GM10266 (cell line): Measurements from ENCODE around the gene RSPH10B2.
"Not testable (repeated sequence)": the region's sequence is repeated elsewhere in the genome, so short reads cannot be mapped to it uniquely, and the experiment has no call there.

Source experiments
- DNase-seq: peaks from one replicate; pipeline ENCODE4 v3.0.0; 2012; ENCODE audit errors: extremely low spot score
- TF ChIP-seq, protein P1 (sequence below): IDR thresholded peaks from 2 replicates; pipeline ENCODE4 v1.5.1; 2012; ENCODE audit warnings: mild to moderate bottlenecking, low read depth; ENCODE audit not compliant: control insufficient read depth, insufficient read depth; ENCODE audit errors: missing control alignments

RSPH10B2 gene

GRCh38 chr7:6725003-6725402 is 28.9 kb upstream of the RSPH10B2 start:
- TF ChIP-seq, protein P1, sequence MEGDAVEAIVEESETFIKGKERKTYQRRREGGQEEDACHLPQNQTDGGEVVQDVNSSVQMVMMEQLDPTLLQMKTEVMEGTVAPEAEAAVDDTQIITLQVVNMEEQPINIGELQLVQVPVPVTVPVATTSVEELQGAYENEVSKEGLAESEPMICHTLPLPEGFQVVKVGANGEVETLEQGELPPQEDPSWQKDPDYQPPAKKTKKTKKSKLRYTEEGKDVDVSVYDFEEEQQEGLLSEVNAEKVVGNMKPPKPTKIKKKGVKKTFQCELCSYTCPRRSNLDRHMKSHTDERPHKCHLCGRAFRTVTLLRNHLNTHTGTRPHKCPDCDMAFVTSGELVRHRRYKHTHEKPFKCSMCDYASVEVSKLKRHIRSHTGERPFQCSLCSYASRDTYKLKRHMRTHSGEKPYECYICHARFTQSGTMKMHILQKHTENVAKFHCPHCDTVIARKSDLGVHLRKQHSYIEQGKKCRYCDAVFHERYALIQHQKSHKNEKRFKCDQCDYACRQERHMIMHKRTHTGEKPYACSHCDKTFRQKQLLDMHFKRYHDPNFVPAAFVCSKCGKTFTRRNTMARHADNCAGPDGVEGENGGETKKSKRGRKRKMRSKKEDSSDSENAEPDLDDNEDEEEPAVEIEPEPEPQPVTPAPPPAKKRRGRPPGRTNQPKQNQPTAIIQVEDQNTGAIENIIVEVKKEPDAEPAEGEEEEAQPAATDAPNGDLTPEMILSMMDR = no peak

DNA sequence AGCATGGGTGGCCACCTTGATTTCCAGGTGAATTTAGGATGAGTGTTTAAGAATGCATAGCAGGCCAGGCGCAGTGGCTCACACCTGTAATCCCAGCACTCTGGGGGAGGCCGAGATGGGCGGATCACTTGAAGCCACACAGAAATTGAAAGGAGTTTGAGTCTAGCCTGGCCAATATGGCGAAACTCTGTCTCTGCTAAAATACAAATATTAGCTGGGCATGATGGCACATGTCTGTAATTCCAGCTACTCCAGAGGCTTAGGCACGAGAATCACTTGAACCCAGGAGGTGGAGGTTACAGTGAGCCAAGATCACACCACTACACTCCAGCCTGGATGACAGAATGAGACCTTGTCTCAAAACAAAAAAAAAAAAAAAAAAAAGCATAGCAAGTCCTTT is 27.6 kb upstream of the RSPH10B2 start:
- DNase-seq = not testable (repeated sequence)

More at GRCh38 chr7:6725003-6725402, 28.9 kb upstream of the RSPH10B2 start:
- DNase-seq = peak; percentile 77

GRCh38 chr7:6727663-6728062 is 26.2 kb upstream of the RSPH10B2 start:
- TF ChIP-seq, protein P1 = no peak
- no peak for DNase-seq

DNA sequence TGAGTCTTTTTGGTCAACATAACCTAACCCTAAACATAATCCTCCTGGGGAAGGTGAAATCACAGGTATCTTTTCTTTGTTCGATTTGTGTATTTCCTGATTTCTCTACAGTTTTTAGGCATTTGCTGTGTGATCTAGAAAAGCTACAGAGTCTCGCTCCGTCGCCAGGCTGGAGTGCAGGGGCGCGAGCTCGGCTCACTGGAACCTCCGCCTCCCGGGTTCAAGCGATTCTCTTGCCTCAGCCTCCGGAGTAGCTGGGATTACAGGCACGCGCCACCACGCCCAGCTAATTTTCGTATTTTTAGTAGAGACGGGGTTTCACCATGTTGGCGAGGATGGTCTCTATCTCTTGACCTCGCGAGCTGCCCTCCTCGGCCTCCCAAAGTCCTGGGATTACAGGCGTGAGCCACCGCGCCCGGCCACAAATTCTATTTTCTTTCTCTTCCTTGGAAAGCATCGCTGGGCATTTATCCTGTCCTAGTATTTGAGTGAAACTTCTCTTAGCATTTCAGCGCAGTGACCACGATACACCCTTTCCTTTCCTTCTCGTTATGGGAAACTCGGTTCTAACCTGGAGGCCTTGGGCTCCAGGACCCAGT is 24.9 kb upstream of the RSPH10B2 start:
- DNase-seq = not testable (repeated sequence)

DNA sequence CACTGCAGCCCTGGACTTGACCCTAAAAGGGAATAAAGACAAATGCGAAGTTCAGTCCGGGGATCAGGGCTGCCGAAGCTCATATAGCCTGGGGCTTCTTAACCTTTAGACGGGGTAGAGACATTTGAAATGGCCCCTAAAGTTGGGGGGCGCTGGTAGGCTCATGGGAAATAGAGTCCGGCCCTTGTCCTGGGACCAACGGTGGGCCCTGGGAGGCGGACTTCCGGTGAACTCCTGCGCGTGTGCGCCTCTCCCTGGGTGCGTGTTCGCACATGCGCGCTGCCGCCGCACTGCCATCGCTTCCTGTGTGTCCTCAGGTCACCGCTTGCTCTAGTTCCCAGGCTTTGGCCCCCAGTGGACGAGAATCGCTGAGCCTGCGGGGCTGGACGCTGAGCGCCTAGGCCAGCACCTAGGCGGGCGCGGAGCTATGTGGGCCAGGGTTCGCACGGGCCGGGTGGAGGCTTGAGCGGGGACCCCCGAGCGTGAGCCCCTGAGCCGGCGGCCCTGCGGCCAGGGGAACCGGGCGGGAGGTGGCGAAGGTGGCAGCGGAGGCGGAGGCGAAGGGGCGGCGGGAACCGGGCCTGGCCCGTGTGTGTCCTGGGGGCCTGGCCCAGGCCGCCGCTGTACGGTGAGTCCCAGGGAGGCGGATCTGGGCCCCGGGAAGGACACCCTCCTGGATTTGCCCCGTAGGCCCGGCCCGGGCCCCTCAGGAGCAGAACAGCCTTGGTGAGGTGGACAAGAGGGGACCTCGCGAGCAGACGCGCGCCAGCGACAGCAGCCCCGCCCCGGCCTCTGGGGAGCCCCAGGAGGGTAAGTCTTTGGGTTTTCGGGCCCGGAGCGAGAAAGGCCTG is 24.2 kb upstream of the RSPH10B2 start:
- TF ChIP-seq, protein P1 = no peak
- peak; percentile 91 for DNase-seq

- peak; percentile 23 for DNase-seq
- TF ChIP-seq, protein P1 = no peak
Measured at GRCh38 chr7:6730343-6730633, 23.6 kb upstream of the RSPH10B2 start.

DNA sequence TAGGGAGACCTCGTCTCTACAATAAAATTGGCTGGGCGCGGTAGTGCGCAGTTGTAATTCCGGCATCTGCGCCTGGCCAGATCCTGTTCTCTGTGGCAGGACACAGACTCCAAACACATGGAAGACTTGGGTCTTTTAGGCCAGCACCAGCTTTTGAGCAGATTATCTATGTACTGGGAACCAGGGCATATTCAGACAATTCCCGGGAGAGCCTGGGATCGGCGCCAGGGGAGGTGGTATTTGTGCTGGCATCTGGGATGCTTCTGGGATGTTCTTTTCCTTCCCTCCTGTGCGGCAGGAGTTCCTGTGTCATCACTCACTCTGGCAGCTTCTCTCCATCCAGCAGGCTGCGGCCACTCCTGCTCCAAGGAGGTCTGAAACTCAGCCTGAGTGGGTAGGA is 15.5 kb upstream of the RSPH10B2 start:
- DNase-seq = not testable (repeated sequence)

GRCh38 chr7:6744410-6745100 is 9.3 kb upstream of the RSPH10B2 start:
- DNase-seq = not testable (repeated sequence)

GRCh38 chr7:6749335-6749734 is 4.6 kb upstream of the RSPH10B2 start:
- DNase-seq = not testable (repeated sequence)

DNA sequence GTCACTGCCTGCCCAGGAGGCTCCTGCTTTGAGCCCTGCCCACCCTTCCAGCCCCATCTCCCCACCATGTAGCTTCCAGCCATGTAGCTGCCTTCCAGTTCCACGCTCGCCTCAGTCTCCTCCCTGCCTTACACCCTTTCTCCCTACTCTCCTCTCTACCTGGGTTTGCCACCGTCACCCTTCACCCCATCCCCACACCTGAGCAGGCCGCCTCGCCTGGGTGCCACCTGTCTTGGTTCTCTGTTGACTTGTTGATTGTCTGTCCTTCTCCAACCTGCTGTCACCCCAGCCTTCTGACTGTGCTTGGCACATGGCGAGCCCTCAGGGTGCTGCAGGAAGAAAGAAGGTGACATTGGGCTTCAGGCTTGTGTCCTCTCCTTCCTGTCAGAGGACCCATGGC is 3.7 kb upstream of the RSPH10B2 start:
- DNase-seq = not testable (repeated sequence)

- DNase-seq = not testable (repeated sequence)
Measured at GRCh38 chr7:6761186-6761585, 7.3 kb downstream of the RSPH10B2 start.

DNA sequence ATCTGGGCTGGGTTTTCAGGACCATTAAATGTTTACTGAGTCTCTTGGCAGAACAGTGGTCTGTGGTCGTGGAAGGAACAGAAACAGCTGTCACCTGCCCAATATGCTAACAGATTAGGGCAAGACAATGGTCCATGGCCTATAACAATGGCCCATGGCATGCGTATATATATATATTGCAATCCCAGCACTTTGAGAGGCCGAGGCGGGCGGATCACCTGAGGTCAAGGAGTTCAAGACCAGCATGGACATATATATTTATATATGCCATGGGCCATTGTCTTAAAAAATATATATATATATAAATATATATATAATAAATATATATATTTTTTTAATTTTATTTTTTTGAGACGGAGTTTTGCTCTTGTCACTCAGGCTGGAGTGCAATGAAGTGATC is 27.7 kb downstream of the RSPH10B2 start:
- DNase-seq = not testable (repeated sequence)

GRCh38 chr7:6789353-6789752 is 35.5 kb downstream of the RSPH10B2 start:
- DNase-seq = not testable (repeated sequence)

GRCh38 chr7:6792113-6792872 is 38.4 kb downstream of the RSPH10B2 start:
- not testable (repeated sequence) for DNase-seq

DNA sequence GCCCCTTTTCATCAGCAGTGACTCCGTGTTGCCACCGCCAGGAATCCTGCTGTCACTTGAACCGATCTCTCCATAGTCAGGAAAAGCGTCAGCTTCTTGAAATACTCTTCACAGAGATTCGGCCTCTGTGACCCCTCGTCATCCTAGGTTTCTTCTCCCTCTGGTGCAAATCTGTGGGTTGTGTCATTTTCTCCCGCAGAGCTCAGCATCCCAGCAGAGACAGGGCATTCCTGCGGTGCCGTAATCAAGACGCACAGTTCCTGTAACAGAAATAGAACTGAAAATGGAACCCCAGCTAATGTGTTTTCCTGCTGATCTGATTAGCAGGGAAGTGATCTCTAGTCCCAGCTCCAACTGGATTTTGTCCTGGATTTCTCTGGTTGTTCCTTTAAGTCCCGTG is 40.4 kb downstream of the RSPH10B2 start:
- DNase-seq = not testable (repeated sequence)
